Hematopoietic multipotent progenitor cell treated with erythropoietin and hydrocortisone succinate and interleukin-3 and kit ligand, for 17 days (in vitro differentiated cells): ENCODE results near the gene ATP2A3.

Experiments
- DNase-seq: peaks from one replicate; pipeline ENCODE4 v3.0.0-alpha.2; 2015; ENCODE audit warnings: low spot score

The ATP2A3 gene

GRCh38 chr17:3964203-3965117 lies at the start of gene ATP2A3:
ATP2A3 (minus strand) TSS chr17:3964437; CDS start chr17:3964291, 146 bp downstream.
- no peak for DNase-seq

DNA sequence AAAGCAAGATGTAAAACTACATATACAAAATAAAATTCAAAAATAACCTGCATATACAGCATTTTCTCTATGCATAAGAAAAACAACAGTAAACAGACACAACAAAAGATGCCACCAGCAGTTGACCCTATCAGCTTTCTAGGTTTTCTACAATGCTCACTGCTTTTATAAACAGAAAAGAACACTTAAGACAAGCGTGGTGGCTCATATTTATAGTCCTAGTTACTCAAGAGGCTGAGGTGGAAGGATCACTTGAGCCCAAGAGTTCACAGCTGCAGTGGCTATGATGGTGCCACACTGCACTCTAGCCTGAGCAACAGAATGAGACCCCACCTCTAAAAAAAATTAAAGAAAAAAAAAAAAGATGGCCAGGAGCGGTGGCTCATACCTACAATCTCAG lies 46.5 kb upstream of the ATP2A3 start:
- no peak for DNase-seq

DNA sequence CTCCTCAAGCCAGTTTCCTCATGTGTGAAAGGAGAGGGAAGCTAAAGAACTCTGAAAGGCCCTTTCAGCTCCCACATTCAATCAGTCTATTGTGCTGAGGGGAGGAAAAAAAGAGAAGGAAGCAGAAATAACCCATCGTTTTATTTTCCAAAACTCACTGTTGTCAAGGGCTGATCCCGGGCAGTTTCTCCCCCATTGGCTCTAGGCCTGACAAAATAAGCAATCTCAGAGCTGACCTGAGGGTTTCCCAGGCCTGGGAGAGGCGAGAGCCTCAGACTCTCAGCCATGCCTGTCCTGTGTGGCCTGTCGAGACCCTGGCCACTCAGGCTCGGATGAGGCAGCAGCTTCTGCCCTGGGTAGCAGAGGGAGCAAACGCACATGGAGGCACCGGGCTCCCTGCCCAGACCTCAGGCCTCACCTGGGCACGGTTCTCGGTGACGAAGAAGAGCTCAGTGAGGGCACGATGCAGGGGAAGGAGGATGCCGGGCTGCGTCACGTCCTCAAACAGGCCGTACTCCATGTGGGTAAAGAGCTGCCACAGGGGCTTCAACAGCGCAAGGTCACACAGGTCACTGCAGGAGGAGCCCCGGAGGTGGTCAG lies 45.0 kb upstream of the ATP2A3 start:
- no peak for DNase-seq

DNA sequence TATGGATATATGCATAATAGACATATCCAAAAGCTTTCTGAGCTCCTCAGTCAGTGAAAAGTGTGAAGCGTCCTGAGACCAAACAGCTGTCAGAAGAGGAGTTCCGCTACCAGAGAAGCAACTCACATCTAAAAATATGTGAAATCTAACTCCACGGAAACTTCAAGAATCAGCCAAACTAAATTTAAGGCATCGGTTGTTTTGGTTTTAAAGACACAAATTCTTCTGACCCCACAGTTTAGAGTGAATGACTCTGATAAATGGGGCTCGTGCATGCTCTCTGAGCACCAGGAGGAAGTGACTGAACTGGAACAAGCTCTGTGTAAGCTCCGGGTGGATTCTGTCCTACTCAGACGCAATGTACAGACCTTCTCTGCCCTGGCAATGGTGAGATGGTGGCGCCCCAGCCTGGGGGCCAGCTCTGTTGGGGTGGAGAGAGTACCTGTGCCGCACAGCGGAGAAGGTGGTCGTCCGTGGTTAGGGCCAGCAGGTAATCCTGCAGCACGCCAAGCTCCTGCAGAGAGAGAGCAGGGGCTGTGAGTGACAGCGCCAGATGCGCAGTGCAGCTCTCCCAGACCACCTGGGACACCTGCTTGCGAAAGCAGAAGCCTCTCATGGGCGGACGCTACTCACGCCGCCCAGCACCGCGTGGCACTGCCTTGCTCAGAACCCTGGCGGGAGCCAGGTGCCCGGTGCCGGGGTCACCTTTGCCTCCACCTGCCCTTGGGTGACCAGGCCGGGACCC lies 44.4 kb upstream of the ATP2A3 start:
- no peak for DNase-seq

- DNase-seq: no peak
These were observed 43.8 kb upstream of the ATP2A3 start for GRCh38 chr17:4008082-4008435.

DNA sequence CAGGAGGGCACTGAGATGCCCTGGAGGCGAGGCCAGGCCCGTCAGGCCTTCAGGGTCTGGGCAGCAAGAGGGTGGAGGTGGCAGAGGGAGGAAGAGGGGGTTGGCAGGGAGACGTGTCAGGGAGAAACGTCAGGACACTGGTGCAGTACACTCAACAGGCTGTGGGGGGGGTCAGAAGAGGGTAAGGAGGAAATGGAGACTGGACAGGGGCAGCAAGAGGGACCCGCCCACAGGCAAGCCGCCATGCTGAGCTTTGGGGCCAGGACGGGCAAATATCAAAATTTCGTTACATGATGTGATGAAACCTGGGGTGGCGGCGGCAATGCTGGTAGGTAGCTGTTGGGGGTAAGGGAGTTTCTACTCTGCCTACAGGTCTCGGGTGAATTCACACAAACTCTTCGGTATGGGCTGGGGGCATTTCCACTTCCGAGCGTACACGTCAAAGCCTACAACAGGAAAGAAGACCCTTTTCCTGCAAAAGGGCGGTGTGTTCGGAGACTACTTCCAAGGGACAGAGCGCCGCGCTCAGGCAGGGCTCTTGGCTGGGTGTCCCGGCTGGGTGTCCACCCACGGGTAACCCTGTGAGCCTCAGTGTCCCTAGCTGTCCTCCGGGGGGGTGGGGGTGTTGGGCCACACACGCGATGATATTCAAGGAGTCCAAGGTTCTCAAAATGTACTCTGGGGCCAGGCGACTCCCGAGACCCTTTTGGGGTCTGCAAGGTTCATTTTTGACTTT lies 43.3 kb upstream of the ATP2A3 start:
- no peak for DNase-seq

DNA sequence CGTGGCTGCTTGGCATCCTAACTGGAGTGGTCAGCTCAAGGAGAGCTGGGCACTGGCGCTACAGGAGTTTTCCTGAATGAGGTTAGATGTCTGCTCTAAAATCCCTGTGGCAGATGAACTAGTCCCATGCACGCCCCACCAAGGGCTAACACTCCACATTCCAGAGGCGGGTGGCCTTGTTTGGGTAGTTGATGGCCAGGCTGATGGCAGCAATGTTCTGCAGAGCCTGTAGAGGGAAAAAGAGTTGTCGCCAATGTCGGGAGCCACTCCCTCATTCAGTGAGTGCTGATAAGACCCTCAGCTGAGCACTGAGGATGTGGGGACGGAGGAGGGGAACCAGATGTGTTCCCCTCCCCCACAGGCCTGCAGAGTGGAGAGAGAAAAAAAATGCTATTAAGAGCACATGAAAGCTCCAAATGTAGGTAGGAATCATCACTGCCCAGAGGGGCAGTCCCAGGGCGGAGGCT lies 42.5 kb upstream of the ATP2A3 start:
- DNase-seq: no peak

DNA sequence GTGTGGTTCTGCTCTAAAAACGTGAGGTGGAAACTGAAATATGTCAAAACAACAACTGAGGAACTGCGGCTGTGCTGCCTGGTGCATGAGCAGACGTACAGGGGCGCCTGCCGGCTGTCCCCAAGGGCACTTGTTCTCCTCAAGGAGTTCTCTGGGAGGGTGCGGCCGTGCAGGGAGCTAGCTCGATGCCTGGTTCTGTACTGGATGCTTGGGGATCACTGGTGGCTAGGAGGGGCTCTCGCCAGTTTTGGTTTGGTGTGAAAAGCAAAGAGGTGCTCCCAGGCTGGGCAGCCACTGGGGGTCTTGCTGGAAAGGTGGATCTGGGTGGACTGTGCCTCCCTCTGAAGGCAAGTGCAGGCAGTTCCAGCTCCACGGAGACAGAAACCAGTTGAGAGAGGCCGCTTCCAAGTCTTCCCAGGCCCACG lies 41.9 kb upstream of the ATP2A3 start:
- no peak for DNase-seq

DNA sequence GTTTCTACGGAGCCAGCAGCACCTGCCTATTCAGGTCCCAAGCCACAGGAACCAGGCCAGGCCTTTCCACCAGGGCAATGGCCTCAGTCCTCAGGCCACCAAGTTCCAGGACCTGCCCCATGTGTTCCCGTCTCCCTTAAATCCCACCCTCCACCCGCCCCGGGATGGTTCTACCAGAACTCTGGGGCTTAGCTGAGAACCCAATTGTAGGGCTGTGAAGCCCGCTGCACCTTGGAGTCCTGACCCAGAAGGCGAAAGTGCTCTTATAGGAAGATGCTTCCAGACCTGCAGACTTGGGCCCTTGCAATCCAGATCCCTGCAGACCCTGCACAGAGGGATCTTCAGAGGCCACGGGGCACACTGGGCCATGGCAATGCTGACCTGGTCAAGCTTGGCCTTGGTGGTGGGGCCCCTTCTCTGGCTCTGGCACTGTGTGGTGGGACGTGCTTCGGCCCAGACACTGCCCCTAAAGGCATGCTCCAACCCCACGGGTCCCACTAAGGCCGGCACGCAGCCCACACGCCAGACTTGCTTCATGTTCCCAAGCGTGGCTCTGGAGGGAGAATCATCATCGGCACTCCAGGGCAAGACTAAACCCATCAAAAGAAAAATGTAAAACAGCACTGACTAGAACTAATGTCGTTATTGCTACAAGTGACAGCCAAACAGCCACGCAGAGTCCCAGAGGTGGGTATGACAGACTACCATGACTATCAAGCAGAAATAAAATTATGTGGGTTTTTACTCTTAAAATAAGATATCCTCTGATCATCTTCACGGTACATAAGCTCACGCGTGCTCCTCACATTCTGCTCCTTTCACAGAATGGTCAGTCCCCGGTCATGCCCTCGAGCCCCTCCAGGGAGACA lies 41.3 kb upstream of the ATP2A3 start:
- no peak for DNase-seq

DNA sequence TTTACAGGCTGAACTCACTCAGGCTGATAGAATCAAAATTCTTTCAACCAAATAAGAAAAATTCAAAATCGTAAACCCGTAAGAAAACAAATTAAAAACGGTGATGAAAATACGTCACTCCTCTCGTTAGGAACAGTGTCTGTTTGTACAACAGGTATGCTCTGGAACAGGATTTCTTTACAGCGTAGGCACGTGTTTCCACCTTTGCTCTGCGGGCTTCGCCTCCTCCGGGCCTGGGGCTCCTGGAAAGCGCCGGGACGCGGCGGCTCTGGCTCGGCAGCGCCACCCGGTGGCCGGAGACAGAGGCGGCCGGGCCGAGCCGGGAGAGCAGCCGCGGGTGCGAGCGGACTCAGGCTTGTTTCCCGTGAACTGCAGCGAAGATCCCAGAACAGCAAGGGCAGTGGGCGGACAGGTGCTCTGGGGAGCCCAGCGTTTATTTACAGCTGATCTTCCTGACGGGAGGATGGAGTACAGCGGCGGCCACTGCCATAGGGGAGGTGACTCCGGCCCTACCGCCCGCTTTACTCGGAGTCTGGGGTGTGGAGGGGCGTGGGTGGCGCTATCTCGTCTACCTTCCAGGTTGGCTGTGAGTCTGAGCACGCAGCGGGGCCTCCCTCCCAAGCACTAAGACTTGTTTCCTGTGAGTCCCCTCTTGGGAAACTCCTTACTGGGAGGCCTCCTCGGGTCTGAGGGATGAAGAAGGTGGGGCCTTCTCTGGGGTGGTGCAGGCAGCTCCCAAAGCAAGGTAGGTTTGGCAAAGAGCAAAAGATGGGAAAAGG lies 40.5 kb upstream of the ATP2A3 start:
- peak; percentile 12 for DNase-seq

DNA sequence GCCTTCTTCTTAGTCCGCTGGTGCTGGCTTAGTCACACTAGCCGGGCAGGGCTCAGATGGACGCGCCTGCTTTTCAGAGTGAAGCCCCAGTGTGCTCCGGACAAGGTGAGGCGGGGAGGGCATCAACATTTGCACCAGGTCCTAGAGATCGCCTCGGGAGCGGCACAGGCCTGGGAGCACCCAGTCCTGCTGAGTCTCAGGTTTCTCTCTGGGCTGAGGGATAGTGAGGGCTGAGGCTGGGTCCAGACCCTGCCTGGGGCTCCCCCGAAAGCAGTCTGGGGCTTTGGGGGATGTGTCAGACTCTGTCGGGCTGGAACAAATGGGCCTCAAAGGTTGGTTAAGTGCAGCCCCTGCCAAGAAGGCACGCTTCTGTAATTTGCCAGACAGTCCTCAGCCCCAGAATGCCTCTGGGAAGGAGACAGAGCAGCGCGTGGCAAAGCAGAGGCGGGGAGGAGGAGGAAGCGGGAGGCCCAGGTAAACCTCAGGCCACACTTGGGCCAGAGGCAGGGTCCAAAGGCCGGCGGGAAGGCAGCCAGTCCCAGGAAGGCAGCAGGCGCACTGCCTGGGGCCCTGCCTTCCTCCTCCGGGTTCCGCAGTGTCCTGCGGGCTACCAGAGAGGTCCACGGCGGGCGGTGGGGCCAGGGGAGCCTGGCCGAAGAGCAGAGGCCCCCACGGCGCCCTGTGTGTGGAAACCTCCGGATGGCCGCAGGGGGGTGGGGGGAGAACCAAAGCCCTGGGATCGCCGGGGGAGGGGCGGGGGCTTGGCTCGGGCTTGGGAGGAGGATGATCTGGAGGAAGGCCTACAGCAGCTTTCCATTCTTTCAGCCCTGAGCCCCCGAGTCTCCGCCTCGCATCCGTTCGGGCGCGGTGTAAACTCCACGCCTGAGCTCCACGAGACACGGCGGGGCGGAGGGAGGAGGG lies 39.5 kb upstream of the ATP2A3 start:
- no peak for DNase-seq

DNA sequence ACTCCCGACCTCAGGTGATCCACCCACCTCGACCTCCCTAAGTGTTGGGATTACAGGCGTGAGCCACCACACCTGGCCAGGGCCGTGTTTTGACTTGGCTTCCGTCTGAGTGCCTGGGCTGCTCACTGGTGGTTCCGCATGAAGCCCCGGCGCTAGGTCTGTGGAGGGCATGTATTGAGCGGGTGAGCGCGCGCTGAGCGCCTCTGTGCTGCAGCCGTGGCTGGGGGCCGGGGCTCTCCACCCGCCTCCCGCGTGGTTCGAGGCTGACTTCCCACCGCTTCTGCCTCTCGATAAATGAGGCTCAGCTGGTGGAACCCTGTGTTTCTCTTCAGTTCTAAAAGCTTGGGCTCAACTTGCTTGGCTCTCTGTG lies 38.9 kb upstream of the ATP2A3 start:
- DNase-seq: no peak

DNA sequence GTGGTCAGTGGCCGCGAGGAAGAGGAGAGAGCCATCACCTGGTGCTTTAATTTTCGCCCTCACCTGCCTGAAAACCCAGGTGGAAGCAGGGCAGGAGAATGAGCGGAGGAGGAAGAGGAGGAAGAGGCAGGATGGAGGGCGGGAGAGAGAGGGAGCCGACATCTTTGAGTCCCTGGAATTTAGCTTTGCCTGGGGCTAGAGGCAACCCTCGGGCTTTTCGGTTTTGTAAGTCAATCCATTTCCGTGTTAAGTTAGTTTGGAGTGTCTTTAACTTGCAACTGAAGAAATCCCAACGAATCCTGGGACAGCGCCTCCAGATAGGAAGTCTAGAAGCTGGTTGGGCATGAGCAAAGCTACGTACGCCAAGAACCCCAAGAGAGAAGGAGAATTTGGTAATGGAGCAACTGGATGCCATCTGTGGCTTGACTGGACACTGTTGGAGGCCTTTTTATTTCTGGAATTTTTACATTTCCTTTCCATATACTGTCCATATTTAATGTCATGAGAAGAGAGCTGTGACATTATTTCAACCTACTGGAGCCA lies 36.9 kb upstream of the ATP2A3 start:
- no peak for DNase-seq

- DNase-seq: no peak
These were observed 34.2 kb upstream of the ATP2A3 start for GRCh38 chr17:3998436-3998835.

- no peak for DNase-seq
These were observed 30.8 kb upstream of the ATP2A3 start for GRCh38 chr17:3995067-3995466.

DNA sequence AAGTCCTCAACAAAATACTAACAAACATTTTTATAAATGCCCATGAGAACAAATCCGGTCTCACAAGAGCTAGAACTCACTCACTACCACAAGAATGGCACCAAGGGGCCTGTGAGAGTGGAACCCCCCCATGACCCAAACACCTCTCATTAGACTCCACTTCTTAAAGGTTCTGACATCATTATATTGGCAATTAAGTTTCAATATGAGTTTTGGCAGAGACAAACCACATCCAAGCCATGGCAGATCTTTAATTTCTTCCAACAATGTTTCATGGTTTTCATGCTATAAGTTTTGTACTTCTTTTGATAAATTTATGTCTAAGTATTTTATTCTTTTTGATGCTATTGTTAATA lies 30.0 kb upstream of the ATP2A3 start:
- DNase-seq: no peak

- no peak for DNase-seq
These were observed 29.4 kb upstream of the ATP2A3 start for GRCh38 chr17:3993493-3994220.

- no peak for DNase-seq
These were observed 28.1 kb upstream of the ATP2A3 start for GRCh38 chr17:3992370-3992769.
